Motor neuron (in vitro differentiated cells): ENCODE data around the gene DAGLB. TPM values are rescaled to one million over a fixed set of nuclear protein-coding genes. Genes with fewer than 3 reads are reported as not detected.
A peak's percentile ranks its signal among the peaks of the same experiment; 100 is the strongest.
"Not testable (repeated sequence)": the region's sequence is repeated elsewhere in the genome, so short reads cannot be mapped to it uniquely, and the experiment has no call there.

Experiments
- ATAC-seq, 8 experiments: fragments of 200-7000 bp; cut with Tn5 transposase; replicated peaks in 6 of 8; 2 replicates each; pipeline ENCODE4 v1.8.0; 2021; ENCODE audit warnings: mild to moderate bottlenecking in 8 of 8, moderate library complexity in 8 of 8
- H3K27ac ChIP-seq, 2 donors: fragments of 250-450 bp; sonication (Bioruptor Pico); 2 replicates each; pipeline ENCODE4 v1.9.0; 2021; ENCODE audit warnings: antibody characterized with exemption in 2 of 2, mild to moderate bottlenecking in 2 of 2, moderate library complexity in 1 of 2
- H3K4me1 ChIP-seq, 2 donors: fragments of 250-450 bp; sonication (Bioruptor Pico); replicated peaks in 1 of 2; 2 replicates each; pipeline ENCODE4 v1.6.1; 2021; ENCODE audit warnings: antibody characterized with exemption in 2 of 2, mild to moderate bottlenecking in 2 of 2, moderate library complexity in 1 of 2
- H3K4me3 ChIP-seq, 5 donors: fragments of 250-450 bp; sonication (Bioruptor Pico); 2 replicates each; pipeline ENCODE4 v1.9.0; 2021; ENCODE audit warnings: antibody characterized with exemption in 5 of 5, mild to moderate bottlenecking in 5 of 5, moderate library complexity in 4 of 5
- WGBS, 10 experiments: fragments of 450-650 bp; shearing (Covaris generic); methylation state at CpG; one replicate each; pipeline ENCODE4 v1.0.0; 2022; 5-methylcytosine and 5-hydroxymethylcytosine counted together
- in situ Hi-C, 9 experiments: fragments of 400-800 bp; cut with MboI; loops; one replicate each; pipeline ENCODE4 v1.15.0; 2021; ENCODE audit warnings: low sequenced_read_pairs in 9 of 9, low pct_unique_long_range_greater_than_20kb in 2 of 9; ENCODE audit not compliant: unreplicated experiment in 9 of 9
- total RNA-seq, 8 experiments: library from RNA; unstranded; fragments of 300-600 nt; gene quantifications; 2 replicates each; pipeline versions ENCODE4 v1.2.3 to v1.2.4, GENCODE V29; 2022

Gene DAGLB
- total RNA-seq, 8 experiments from 2014 or later: 13.3 to 20.6 (median 17.9) TPM

DNA sequence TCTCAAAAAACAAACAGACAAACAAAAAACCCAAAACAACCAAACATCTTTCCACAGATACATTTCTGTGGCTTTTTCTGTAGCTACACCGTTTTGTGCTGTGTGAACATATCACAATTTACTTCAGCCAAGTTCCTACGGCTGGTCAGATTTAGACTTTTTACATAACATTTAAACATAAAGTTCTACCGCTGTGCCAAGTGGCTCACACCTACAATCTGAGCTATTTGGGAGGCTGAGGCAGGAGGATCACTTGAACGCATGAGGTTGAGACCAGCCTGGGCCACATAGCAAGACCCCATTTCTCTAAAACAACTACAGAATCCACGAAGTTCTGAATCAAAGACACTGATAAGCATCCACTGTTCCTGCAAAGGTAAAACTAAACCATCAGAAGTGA lies 30.3 kb downstream of the DAGLB start:
- no peak overlapping the region for H3K27ac ChIP-seq

DNA sequence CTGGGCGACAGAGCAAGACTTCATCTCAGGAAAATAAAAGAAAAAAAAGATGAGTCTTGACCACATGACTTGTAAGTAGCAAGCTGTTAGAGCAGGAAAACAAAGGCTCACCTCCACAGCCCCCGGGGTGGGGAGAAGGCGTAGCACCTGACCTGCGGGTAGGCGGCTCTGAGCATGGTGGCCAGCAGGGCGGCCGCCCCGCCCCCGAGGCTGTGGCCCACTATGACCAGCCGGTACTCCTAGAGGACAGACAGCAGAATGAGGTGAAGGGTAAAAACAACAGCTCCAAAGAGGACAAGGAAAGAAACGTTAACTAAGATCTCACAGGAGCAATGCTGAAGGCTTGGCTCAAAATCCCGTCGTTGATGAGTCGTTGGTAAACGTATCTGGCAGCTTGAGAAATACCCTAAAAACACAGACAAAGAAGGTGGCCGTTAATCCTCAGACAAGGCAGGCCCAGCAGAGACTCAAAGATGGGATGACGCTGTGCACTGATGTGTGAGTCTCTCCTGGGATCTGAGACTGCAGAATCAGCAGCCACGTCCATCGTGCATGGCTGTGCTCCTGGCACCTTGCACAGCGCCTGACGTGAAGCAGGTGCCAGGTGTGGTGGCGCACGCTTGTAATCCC lies 31.1 kb downstream of the DAGLB start:
- no peak for ATAC-seq
- Histone ChIP-seq H3K27ac (no peak overlapping the region), H3K4me3 (no peak overlapping the region), H3K4me1 (no peaks in the 10 kb centered on the region)
- WGBS, 10 experiments: 92 to 100% (median 96%) methylated on average over 2 to 11 of the region's 23 CpGs; no CpG with 5 or more reads in 2 of the 10 experiments
- in situ Hi-C loops: no loop called here

More for the DNA sequence above, 30.3 kb downstream of the DAGLB start:
- H3K4me1 ChIP-seq: no peaks in the 10 kb centered on the region
- H3K4me3 ChIP-seq: no peak overlapping the region
- 80 to 100% (median 96%) methylated on average over 1 to 4 of the region's 5 CpGs; no CpG with 5 or more reads in 2 of the 10 experiments for WGBS, 10 experiments
- in situ Hi-C loops: no loop called here
- no peak for ATAC-seq

- 90 to 95% (median 93%) methylated on average over 3 to 10 of the region's 10 CpGs; no CpG with 5 or more reads in 6 of the 10 experiments for WGBS, 10 experiments
Observed at GRCh38 chr7:6413637-6414036, 34.1 kb downstream of the DAGLB start.

GRCh38 chr7:6409944-6410693 lies 37.6 kb downstream of the DAGLB start:
- WGBS, 10 experiments: 86 to 100% (median 97%) methylated on average over 1 to 15 of the region's 34 CpGs; no CpG with 5 or more reads in 3 of the 10 experiments
- Histone ChIP-seq H3K4me3 (no peak overlapping the region), H3K4me1 (no peaks in the 10 kb centered on the region), H3K27ac (no peak overlapping the region)
- ATAC-seq: peak in 5 of 8 experiments; percentile 9 to 40 (median 26)
- in situ Hi-C loops: no loop called here

More at GRCh38 chr7:6413637-6414036, 34.1 kb downstream of the DAGLB start:
- H3K4me1 ChIP-seq: no peaks in the 10 kb centered on the region
- H3K4me3 ChIP-seq: no peak overlapping the region
- ATAC-seq: no peak
- no peak overlapping the region for H3K27ac ChIP-seq
- in situ Hi-C loops: no loop called here

DNA sequence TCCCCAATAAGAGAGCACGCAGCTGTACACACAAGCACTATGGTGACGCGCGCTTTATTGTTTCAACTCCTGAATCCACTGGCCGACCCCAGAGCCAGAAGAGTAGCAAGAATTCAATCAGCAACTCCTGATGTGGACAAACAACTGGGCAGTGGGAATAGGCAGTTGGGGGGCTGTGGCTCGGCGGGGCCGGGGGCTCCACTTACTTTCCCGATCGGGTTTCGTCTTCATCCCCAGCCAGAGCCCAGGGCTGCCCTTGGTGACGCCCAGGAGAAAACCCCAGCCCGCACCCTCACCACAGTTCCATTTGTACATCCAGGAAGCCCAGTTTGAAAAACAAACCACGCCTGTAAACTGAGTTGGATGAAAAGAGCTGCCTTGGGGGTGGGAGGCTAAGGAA lies 38.7 kb downstream of the DAGLB start:
- Histone ChIP-seq H3K4me3 (no peak overlapping the region), H3K4me1 (no peaks in the 10 kb centered on the region), H3K27ac (no peak overlapping the region)
- WGBS, 10 experiments: 79 to 100% (median 100%) methylated on average over 1 to 7 of the region's 14 CpGs; no CpG with 5 or more reads in 1 of the 10 experiments
- peak in 4 of 8 experiments; percentile 2 to 11 (median 8) for ATAC-seq
- in situ Hi-C loops: no loop called here

DNA sequence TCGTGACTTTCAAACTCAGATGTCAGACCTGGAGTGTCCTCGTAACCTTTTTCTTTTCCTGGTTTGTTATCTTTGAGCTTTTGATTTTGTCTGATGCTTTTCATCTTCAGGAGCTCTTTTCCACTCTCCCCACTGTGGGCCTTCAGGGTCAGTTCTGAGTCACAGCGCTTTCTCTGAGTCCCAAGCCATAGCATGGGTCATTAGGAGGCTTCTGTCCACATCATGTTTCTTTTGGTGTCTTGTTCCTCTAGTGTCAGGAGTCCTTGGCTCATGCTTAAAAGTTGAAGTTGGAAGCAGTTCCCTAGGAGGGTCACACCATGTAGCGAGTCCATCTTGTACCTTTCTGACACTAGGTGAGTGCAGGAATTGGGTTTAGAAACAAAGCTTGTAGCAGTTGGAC lies 40.3 kb downstream of the DAGLB start:
- Histone ChIP-seq H3K27ac (no peak overlapping the region), H3K4me1 (no peaks in the 10 kb centered on the region), H3K4me3 (no peak overlapping the region)
- no peak for ATAC-seq
- in situ Hi-C loops: no loop called here
- whole genome bisulfite sequencing, 10 experiments: 83 to 100% (median 100%) methylated on average over 1 to 4 of the region's 4 CpGs

GRCh38 chr7:6406121-6406520 lies 41.6 kb downstream of the DAGLB start:
- in situ Hi-C loops: no loop called here

GRCh38 chr7:6403907-6404306 lies 43.8 kb downstream of the DAGLB start:
- 71 to 98% (median 84%) methylated on average over 2 to 7 of the region's 7 CpGs; no CpG with 5 or more reads in 4 of the 10 experiments for WGBS, 10 experiments
- Histone ChIP-seq H3K4me3 (no peak overlapping the region), H3K27ac (no peak overlapping the region), H3K4me1 (no peaks in the 10 kb centered on the region)
- in situ Hi-C loops: no loop called here
- ATAC-seq: peak in 1 of 8 experiments; percentile 17

More at GRCh38 chr7:6406121-6406520, 41.6 kb downstream of the DAGLB start:
- ATAC-seq: no peak
- Histone ChIP-seq H3K4me3 (no peak overlapping the region), H3K27ac (no peak overlapping the region), H3K4me1 (no peaks in the 10 kb centered on the region)
- 84 to 100% (median 92%) methylated on average over 2 to 5 of the region's 5 CpGs; no CpG with 5 or more reads in 3 of the 10 experiments for WGBS, 10 experiments

GRCh38 chr7:6402741-6403140 lies 45.0 kb downstream of the DAGLB start:
- Histone ChIP-seq H3K4me3 (no peak overlapping the region), H3K4me1 (peaks cover 0 to 2% of the 10 kb centered on the region in 2 donors), H3K27ac (no peak overlapping the region)
- in situ Hi-C loops: no loop called here
- 76 to 100% (median 93%) methylated on average over 1 to 13 of the region's 13 CpGs for WGBS, 10 experiments
- no peak for ATAC-seq

GRCh38 chr7:6402041-6402440 lies 45.7 kb downstream of the DAGLB start:
- no peak for ATAC-seq
- 60 to 98% (median 94%) methylated on average over 2 to 17 of the region's 17 CpGs; no CpG with 5 or more reads in 4 of the 10 experiments for WGBS, 10 experiments
- in situ Hi-C loops: no loop called here
- Histone ChIP-seq H3K4me1 (peaks cover 0 to 2% of the 10 kb centered on the region in 2 donors), H3K27ac (no peak overlapping the region), H3K4me3 (no peak overlapping the region)

- 93 to 100% (median 98%) methylated on average over 3 to 7 of the region's 10 CpGs; no CpG with 5 or more reads in 5 of the 10 experiments for WGBS, 10 experiments
- H3K27ac ChIP-seq: no peak overlapping the region
Observed at GRCh38 chr7:6401536-6401935, 46.2 kb downstream of the DAGLB start.

DNA sequence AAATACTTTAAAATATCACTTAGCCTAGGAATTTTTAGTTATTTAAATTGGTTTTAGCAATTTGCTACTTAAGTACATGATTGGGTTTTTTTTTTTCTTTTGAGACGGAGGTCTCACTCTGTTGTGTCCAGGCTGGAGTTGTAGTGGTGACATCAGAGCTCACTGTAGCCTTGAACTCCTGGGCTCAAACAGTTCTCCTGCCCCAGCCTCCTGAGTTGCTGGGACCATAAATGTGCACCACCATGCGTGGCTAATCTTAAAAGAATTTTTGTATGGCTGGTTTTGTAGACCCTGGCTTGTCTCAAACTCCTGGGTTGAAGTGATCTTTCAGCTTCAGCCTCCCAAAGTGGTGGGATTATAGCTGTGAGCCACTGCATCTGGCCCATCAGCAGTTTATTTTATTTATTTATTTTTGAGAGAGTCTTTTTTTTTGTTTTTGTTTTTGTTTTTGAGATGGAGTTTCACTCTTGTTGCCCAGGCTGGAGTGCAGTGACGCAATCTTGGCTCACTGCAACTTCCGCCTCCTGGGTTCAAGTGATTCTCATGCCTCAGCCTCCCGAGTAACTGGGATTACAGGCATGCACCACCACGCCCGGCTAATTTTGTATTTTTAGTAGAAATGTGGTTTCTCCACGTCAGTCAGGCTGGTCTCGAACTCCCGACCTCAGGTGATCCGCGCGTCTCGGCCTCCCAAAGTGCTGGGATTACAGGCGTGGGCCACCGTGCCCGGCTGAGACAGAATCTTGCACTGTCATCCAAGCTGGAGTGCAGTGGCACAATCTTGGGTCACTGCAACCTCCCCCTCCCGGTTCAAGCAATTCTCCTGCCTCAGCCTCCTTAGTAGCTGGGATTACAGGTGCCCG lies 47.3 kb downstream of the DAGLB start:
- H3K27ac ChIP-seq, ATAC-seq, H3K4me3 ChIP-seq, in situ Hi-C loops, H3K4me1 ChIP-seq: not testable (repeated sequence)
- WGBS, 10 experiments: 60 to 100% (median 96%) methylated on average over 1 to 13 of the region's 19 CpGs; no CpG with 5 or more reads in 2 of the 10 experiments

More at GRCh38 chr7:6401536-6401935, 46.2 kb downstream of the DAGLB start:
- no peak overlapping the region for H3K4me3 ChIP-seq
- in situ Hi-C loops: no loop called here
- no peak for ATAC-seq
- H3K4me1 ChIP-seq: peaks cover 0 to 2% of the 10 kb centered on the region in 2 donors
